GM13977 (cell line): ENCODE measurements around the gene KANSL3.

ENCODE experiments used
- DNase-seq: peaks from one replicate; pipeline ENCODE4 v3.0.0; 2012; ENCODE audit warnings: low spot score
- CTCF ChIP-seq: IDR thresholded peaks from 2 replicates; pipeline ENCODE4 v1.5.1; 2012; ENCODE audit warnings: mild to moderate bottlenecking, control low read depth; ENCODE audit not compliant: insufficient read depth; ENCODE audit errors: extremely low read depth, missing control alignments
- in situ Hi-C: fragments of 300-500 bp; cut with MboI; formaldehyde crosslinking; loops from one replicate; pipeline ENCODE4 v1.12.0; 2022; ENCODE audit warnings: low sequenced_read_pairs, low pct_unique_long_range_greater_than_20kb, mixed read lengths, inconsistent platforms; ENCODE audit not compliant: unreplicated experiment

KANSL3 gene

GRCh38 chr2:96638144-96639121 lies at the start of gene KANSL3:
Gene KANSL3, minus strand, starts transcription at chr2:96638312. Its CDS starts 1,177 bp downstream, at chr2:96637135.
- in situ Hi-C loops, result no loop called here
- DNase-seq, result peak; percentile 88
- no peak for TF ChIP-seq CTCF

- TF ChIP-seq CTCF, result no peak
- in situ Hi-C loops, result no loop called here
- DNase-seq, result no peak
Observed at GRCh38 chr2:96687266-96687665, 49.2 kb upstream of the KANSL3 start.

- in situ Hi-C loops, result no loop called here
- no peak for DNase-seq
- no peak for TF ChIP-seq CTCF
Observed at GRCh38 chr2:96685577-96686459, 47.7 kb upstream of the KANSL3 start.

GRCh38 chr2:96684883-96685576 lies 46.9 kb upstream of the KANSL3 start:
- in situ Hi-C loops, result no loop called here
- DNase-seq, result no peak
- TF ChIP-seq CTCF, result no peak

GRCh38 chr2:96683972-96684820 lies 46.1 kb upstream of the KANSL3 start:
- DNase-seq, result no peak
- in situ Hi-C loops, result no loop called here
- TF ChIP-seq CTCF, result no peak
